ENCODE results near the gene EFHD1. TPM values are rescaled to one million over a fixed set of nuclear protein-coding genes. Genes with fewer than 3 reads are reported as not detected.

Gene EFHD1
- total RNA-seq, 1 donor from 2014 or later, result 5.6 TPM

- Mint-ChIP-seq H3K27me3 (ENCODE audit: low read depth) (peaks cover 5% of the 10 kb centered on the region), H3K27ac (no peak overlapping the region)
- TF ChIP-seq, protein P1, sequence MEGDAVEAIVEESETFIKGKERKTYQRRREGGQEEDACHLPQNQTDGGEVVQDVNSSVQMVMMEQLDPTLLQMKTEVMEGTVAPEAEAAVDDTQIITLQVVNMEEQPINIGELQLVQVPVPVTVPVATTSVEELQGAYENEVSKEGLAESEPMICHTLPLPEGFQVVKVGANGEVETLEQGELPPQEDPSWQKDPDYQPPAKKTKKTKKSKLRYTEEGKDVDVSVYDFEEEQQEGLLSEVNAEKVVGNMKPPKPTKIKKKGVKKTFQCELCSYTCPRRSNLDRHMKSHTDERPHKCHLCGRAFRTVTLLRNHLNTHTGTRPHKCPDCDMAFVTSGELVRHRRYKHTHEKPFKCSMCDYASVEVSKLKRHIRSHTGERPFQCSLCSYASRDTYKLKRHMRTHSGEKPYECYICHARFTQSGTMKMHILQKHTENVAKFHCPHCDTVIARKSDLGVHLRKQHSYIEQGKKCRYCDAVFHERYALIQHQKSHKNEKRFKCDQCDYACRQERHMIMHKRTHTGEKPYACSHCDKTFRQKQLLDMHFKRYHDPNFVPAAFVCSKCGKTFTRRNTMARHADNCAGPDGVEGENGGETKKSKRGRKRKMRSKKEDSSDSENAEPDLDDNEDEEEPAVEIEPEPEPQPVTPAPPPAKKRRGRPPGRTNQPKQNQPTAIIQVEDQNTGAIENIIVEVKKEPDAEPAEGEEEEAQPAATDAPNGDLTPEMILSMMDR (IDR thresholded peaks at IDR 0.05; ENCODE audit: unreplicated experiment), result no peak
Observed at GRCh38 chr2:232621186-232621585, 12.2 kb upstream of the EFHD1 start.

GRCh38 chr2:232622563-232622962 is 10.8 kb upstream of the EFHD1 start:
- Mint-ChIP-seq H3K27ac (no peak overlapping the region), H3K36me3 (no peaks in the 10 kb centered on the region), H3K4me1 (no peaks in the 10 kb centered on the region), H3K27me3 (ENCODE audit: low read depth) (peaks cover 5% of the 10 kb centered on the region), H3K9me3 (no peaks in the 10 kb centered on the region), H3K4me3 (no peak overlapping the region)
- TF ChIP-seq, protein P1 (IDR thresholded peaks at IDR 0.05; ENCODE audit: unreplicated experiment), result no peak
- no peak for DNase-seq (ENCODE audit: low spot score in 2 of 2, unreplicated experiment in 2 of 2)

More at GRCh38 chr2:232621186-232621585, 12.2 kb upstream of the EFHD1 start:
- DNase-seq (ENCODE audit: low spot score in 2 of 2, unreplicated experiment in 2 of 2), result no peak
- H3K4me1 Mint-ChIP-seq, result no peaks in the 10 kb centered on the region
- no peak overlapping the region for H3K4me3 Mint-ChIP-seq
- H3K9me3 Mint-ChIP-seq, result no peaks in the 10 kb centered on the region
- H3K36me3 Mint-ChIP-seq, result no peaks in the 10 kb centered on the region

DNA sequence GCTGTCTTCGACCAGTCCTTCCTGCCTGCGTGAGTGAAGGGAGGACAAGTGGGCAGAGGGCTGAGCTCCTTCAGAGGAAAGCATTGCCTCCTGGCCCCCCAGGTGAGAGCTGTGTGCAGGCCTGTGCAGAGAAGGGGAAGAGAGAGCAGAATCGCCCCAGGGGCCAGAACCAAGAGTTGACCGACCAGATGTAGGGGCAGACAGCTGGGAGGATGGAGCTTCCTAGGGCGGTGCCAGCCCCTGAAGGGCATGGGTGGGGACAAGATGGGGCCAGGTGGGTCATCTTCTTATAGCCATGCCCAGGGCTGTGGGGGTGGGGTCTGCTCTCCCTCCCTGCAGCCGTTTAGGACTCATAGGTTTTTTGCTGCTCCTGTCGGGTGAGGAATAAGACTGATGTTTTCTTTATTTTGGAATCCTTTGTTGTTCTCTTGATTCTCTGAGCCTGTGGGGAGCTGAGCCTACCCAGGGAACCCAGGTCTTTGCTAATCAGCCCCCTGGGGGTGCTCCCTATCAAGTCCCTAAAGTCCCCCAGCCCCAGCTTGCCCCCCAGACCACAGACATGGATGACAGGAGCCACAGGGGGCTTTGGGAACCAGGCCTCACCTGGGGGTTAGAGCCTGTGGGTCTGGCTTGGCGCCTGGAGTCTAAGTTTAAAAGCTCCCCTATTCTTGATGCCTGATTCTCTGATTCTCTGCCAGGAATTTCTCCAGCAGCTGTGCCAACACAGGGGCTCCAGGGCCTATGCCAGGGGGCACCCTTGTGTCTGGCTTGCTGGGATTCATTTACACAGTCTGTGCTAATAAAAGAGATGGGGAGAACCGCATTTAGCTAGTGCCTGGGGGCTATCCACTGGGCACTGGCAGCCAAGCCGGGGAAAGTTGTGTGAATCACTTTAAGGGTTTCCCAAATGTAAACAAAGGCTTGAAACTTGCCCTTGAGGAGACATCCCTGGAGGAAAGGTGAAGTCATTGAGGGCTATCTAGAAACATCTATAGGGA is 9.3 kb upstream of the EFHD1 start:
- Mint-ChIP-seq H3K4me1 (no peaks in the 10 kb centered on the region), H3K27ac (no peak overlapping the region), H3K36me3 (no peaks in the 10 kb centered on the region), H3K27me3 (ENCODE audit: low read depth) (peaks cover 5% of the 10 kb centered on the region), H3K9me3 (no peaks in the 10 kb centered on the region), H3K4me3 (no peak overlapping the region)
- no peak for DNase-seq (ENCODE audit: low spot score in 2 of 2, unreplicated experiment in 2 of 2)
- TF ChIP-seq, protein P1 (IDR thresholded peaks at IDR 0.05; ENCODE audit: unreplicated experiment), result no peak

- Mint-ChIP-seq H3K4me1 (no peaks in the 10 kb centered on the region), H3K36me3 (no peaks in the 10 kb centered on the region), H3K27me3 (ENCODE audit: low read depth) (peaks cover 7% of the 10 kb centered on the region), H3K9me3 (no peaks in the 10 kb centered on the region), H3K27ac (no peak overlapping the region), H3K4me3 (no peak overlapping the region)
- DNase-seq (ENCODE audit: low spot score in 2 of 2, unreplicated experiment in 2 of 2), result no peak
- TF ChIP-seq, protein P1 (IDR thresholded peaks at IDR 0.05; ENCODE audit: unreplicated experiment), result no peak
Observed at GRCh38 chr2:232626584-232626983, 6.8 kb upstream of the EFHD1 start.

GRCh38 chr2:232628466-232629128 is 4.8 kb upstream of the EFHD1 start:
- Mint-ChIP-seq H3K27ac (no peak overlapping the region), H3K27me3 (ENCODE audit: low read depth) (peaks cover 15% of the 10 kb centered on the region), H3K4me3 (no peak overlapping the region), H3K9me3 (no peaks in the 10 kb centered on the region), H3K36me3 (no peaks in the 10 kb centered on the region), H3K4me1 (peaks cover 5% of the 10 kb centered on the region)
- no peak for DNase-seq (ENCODE audit: low spot score in 2 of 2, unreplicated experiment in 2 of 2)
- TF ChIP-seq, protein P1 (IDR thresholded peaks at IDR 0.05; ENCODE audit: unreplicated experiment), result no peak

Measured in mesothelial cell of epicardium (in vitro differentiated cells).